Upper lobe of left lung (tissue), 6 donors: ENCODE measurements around the gene COL10A1. TPM values are rescaled to one million over a fixed set of nuclear protein-coding genes. Genes with fewer than 3 reads are reported as not detected.

Source experiments
- ATAC-seq, 2 donors: fragments of 200-7000 bp; cut with Tn5 transposase; one replicate each; pipeline ENCODE4 v1.9.1; 2022; ENCODE audit warnings: mild to moderate bottlenecking in 2 of 2, moderate library complexity in 2 of 2; ENCODE audit not compliant: low FRiP score in 2 of 2
- DNase-seq, 2 donors: peaks; one replicate each; pipeline ENCODE4 v3.0.0-alpha.2; 2019 to 2020
- H3K27ac ChIP-seq, 4 donors: fragments of 200-600 bp; sonication (generic); one replicate each; pipeline ENCODE4 v1.5.1; 2016 to 2019
- H3K27me3 ChIP-seq, 4 donors: fragments of 200-600 bp; sonication (generic); one replicate each; pipeline ENCODE4 v1.5.1; 2017 to 2019
- H3K36me3 ChIP-seq, 4 donors: fragments of 200-600 bp; sonication (generic); one replicate each; pipeline ENCODE4 v1.5.1; 2016 to 2019
- H3K4me1 ChIP-seq, 4 donors: fragments of 200-600 bp; sonication (generic); one replicate each; pipeline ENCODE4 v1.5.1; 2018 to 2019
- H3K4me3 ChIP-seq, 4 donors: fragments of 200-600 bp; sonication (generic); one replicate each; pipeline ENCODE4 v1.5.1; 2017 to 2019; ENCODE audit warnings: mild to moderate bottlenecking in 2 of 4, moderate library complexity in 1 of 4
- H3K9me3 ChIP-seq, 4 donors: fragments of 200-600 bp; sonication (generic); one replicate each; pipeline ENCODE4 v1.5.1; 2018 to 2019
- EP300 ChIP-seq, 4 donors: sonication (generic); formaldehyde crosslinking; IDR thresholded peaks; one replicate each; pipeline ENCODE4 v1.5.1; 2017; ENCODE audit warnings: antibody characterized with exemption in 4 of 4, control low read depth in 2 of 4
- POLR2A ChIP-seq, 4 donors: fragments of 450-650 bp; IDR thresholded peaks; one replicate each; pipeline ENCODE4 v1.5.1; 2016 to 2017; ENCODE audit warnings: antibody characterized with exemption in 4 of 4, mild to moderate bottlenecking in 2 of 4
- POLR2AphosphoS5 ChIP-seq, 2 donors: sonication (generic); formaldehyde crosslinking; IDR thresholded peaks; one replicate each; pipeline ENCODE4 v1.5.1; 2017; ENCODE audit warnings: antibody characterized with exemption in 2 of 2
- WGBS, 2 donors: methylation state at CpG; one replicate each; pipeline ENCODE4 v1.1.5; 2017 to 2018; 5-methylcytosine and 5-hydroxymethylcytosine counted together
- total RNA-seq, 6 donors: library from RNA; depleted of rRNA in 4 of 6; stranded (reverse); fragments of >200 nt in 4 of 6; gene quantifications; one replicate each; pipeline versions ENCODE4 v1.1.0 to v1.2.1, GENCODE V29; 2016 to 2021
- TF ChIP-seq, protein P1 (sequence below), 6 experiments: fragments of 450-650 bp in 4 of 6; fragments of 200-600 bp in 2 of 6; sonication (generic) in 2 of 6; IDR thresholded peaks; one replicate each; pipeline ENCODE4 v1.5.1; 2016 to 2019; ENCODE audit warnings: antibody characterized with exemption in 6 of 6
- donor health status: DM: no; HTN: no; CAD: no; lungs with moderate emphysema.
- donor health status: DM: no; HTN: yes; CAD: no; lungs with severe emphysema.

COL10A1 gene
- total RNA-seq, 6 donors from 2014 or later, result 0.23 to 4.2 (median 2.5) TPM; not detected in 3

DNA sequence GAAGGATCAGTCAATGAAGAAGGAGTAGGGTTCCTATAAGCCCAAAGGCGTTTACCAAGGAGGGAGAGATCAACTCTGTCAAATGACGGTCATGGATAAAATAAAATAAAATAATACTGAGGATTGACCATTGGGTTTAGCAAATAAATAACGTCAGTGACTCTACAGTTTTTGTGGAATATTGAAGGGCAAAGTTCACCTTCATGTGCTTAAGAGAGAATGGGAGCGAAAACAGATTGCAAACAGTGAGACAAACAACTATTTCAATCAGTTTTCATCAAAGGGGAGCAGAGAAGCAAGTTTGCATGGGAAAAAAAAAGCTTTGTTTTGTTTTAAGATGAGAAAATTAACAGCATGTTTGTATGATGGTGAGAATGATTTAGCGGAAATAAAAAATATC, 42.9 kb downstream of the COL10A1 start:
- H3K27me3 ChIP-seq, result no peaks in the 10 kb centered on the region
- 85 to 91% methylated on average over 5 of the region's 5 CpGs for WGBS, 2 donors
- ATAC-seq (no peak), DNase-seq (no peak)
- no peak overlapping the region for H3K27ac ChIP-seq
- H3K9me3 ChIP-seq, result no peaks in the 10 kb centered on the region
- H3K36me3 ChIP-seq, result no peaks in the 10 kb centered on the region
- no peak for TF ChIP-seq POLR2A (IDR thresholded peaks at IDR 0.05)
- TF ChIP-seq EP300 (IDR thresholded peaks at IDR 0.05), result no peak
- no peak for TF ChIP-seq POLR2AphosphoS5 (IDR thresholded peaks at IDR 0.05)
- TF ChIP-seq, protein P1, sequence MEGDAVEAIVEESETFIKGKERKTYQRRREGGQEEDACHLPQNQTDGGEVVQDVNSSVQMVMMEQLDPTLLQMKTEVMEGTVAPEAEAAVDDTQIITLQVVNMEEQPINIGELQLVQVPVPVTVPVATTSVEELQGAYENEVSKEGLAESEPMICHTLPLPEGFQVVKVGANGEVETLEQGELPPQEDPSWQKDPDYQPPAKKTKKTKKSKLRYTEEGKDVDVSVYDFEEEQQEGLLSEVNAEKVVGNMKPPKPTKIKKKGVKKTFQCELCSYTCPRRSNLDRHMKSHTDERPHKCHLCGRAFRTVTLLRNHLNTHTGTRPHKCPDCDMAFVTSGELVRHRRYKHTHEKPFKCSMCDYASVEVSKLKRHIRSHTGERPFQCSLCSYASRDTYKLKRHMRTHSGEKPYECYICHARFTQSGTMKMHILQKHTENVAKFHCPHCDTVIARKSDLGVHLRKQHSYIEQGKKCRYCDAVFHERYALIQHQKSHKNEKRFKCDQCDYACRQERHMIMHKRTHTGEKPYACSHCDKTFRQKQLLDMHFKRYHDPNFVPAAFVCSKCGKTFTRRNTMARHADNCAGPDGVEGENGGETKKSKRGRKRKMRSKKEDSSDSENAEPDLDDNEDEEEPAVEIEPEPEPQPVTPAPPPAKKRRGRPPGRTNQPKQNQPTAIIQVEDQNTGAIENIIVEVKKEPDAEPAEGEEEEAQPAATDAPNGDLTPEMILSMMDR (IDR thresholded peaks at IDR 0.05), result no peak
- H3K4me3 ChIP-seq, result no peak overlapping the region
- no peaks in the 10 kb centered on the region for H3K4me1 ChIP-seq

DNA sequence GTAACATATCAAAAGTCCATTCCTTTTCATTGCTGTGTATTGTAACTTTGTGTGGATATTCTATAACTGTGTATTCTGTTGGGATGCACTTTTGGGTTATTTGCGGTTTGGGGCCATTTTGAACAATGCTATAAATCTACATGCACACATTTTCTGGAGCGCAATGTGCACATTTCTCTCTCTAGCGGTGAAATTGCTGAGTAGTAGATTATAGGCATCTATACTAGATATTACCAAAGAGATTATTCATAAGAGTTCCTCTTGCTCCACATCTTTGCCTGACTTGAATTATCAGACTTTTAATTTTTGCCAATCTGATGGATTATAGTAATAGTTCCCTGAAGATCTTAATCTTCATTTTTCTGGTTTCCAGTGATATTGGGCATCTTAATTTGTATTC, 47.0 kb downstream of the COL10A1 start:
- H3K36me3 ChIP-seq, result no peaks in the 10 kb centered on the region
- no peak overlapping the region for H3K27ac ChIP-seq
- no peak for DNase-seq
- H3K9me3 ChIP-seq, result no peaks in the 10 kb centered on the region
- no peak for ATAC-seq
- no peaks in the 10 kb centered on the region for H3K4me1 ChIP-seq
- H3K4me3 ChIP-seq, result no peak overlapping the region
- WGBS, 2 donors, result 97 to 100% methylated on average over 3 of the region's 3 CpGs
- TF ChIP-seq EP300 (IDR thresholded peaks at IDR 0.05) (no peak), POLR2A (IDR thresholded peaks at IDR 0.05) (no peak), POLR2AphosphoS5 (IDR thresholded peaks at IDR 0.05) (no peak)
- TF ChIP-seq, protein P1 (IDR thresholded peaks at IDR 0.05), result no peak
- H3K27me3 ChIP-seq, result no peaks in the 10 kb centered on the region

DNA sequence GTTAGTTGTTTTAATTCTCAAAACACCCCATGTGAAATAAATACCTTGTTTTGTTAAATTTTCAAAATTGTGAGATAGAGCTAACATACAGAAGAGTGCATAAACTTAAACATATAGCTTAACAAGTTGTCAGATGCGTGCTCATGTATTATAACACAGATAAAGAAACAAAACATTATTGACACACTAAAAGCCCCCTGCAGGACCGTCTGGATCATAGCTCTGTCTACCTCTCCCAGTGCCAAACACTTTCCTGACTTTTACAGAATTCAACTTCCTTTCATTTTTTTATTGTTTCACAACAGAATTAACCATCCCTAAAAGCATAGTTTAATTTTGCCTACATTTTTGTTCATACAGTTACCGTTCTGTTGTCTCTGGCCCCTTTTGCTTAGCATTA, 47.4 kb downstream of the COL10A1 start:
- H3K9me3 ChIP-seq, result no peaks in the 10 kb centered on the region
- TF ChIP-seq EP300 (IDR thresholded peaks at IDR 0.05), result no peak
- TF ChIP-seq, protein P1 (IDR thresholded peaks at IDR 0.05), result no peak
- TF ChIP-seq POLR2AphosphoS5 (IDR thresholded peaks at IDR 0.05), result no peak
- no peak for TF ChIP-seq POLR2A (IDR thresholded peaks at IDR 0.05)
- H3K36me3 ChIP-seq, result no peaks in the 10 kb centered on the region
- ATAC-seq, result no peak
- no peak for DNase-seq
- H3K27me3 ChIP-seq, result no peaks in the 10 kb centered on the region
- no peak overlapping the region for H3K4me3 ChIP-seq
- H3K27ac ChIP-seq, result no peak overlapping the region
- 72 to 79% methylated on average over 3 of the region's 3 CpGs for WGBS, 2 donors
- H3K4me1 ChIP-seq, result no peaks in the 10 kb centered on the region

DNA sequence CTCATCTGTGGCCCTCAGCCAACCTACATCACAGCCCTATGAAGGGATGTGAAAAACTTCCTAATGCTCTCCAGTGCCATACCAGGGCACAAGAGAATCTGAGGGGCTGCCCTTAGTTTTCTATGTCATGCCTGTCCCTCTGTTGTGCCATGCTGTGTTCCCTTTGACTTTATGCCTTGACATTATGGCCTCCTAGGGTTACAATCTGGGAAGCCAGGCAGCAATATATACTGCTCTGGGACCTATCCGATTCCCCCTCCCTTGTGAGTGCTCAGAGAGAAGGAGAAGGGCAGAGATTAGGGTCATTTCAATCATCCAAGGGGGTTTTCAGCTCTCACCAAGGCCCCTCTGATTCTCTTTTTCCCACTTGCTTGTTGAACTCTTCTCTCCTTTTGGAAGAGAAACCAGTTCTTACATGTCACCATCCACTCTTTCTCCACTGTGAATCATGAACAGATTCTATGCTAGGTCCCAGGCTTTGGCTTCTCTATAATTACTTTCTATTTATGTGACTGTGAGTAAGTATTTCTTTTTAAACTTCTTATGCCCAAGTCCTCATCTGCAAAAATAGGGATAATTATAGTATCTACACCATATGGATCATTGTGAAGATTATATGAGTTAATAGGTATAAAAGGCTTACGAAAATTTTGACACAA, 51.1 kb downstream of the COL10A1 start:
- TF ChIP-seq, protein P1 (IDR thresholded peaks at IDR 0.05), result no peak
- TF ChIP-seq POLR2AphosphoS5 (IDR thresholded peaks at IDR 0.05) (no peak), EP300 (IDR thresholded peaks at IDR 0.05) (no peak), POLR2A (IDR thresholded peaks at IDR 0.05) (no peak)
- ATAC-seq (no peak), DNase-seq (no peak)
- no peaks in the 10 kb centered on the region for H3K4me1 ChIP-seq
- no peak overlapping the region for H3K4me3 ChIP-seq
- H3K9me3 ChIP-seq, result no peaks in the 10 kb centered on the region
- H3K27ac ChIP-seq, result no peak overlapping the region
- H3K27me3 ChIP-seq, result no peaks in the 10 kb centered on the region
- WGBS, 2 donors, result 90 to 94% methylated on average over 2 of the region's 2 CpGs
- no peaks in the 10 kb centered on the region for H3K36me3 ChIP-seq
